ENCODE results near the gene APLP2.

The APLP2 gene

GRCh38 chr11:130031056-130031455 lies 38.6 kb upstream of the APLP2 start:
- no peaks in the 10 kb centered on the region for H3K36me3 ChIP-seq (ENCODE audit: insufficient read depth, insufficient read length, low read length)
- H3K4me3 ChIP-seq (ENCODE audit: insufficient read length, low read depth): no peak overlapping the region
- DNase-seq (ENCODE audit: low read depth, low spot score): no peak
- H3K9me3 ChIP-seq (ENCODE audit: insufficient read depth, low read length): no peaks in the 10 kb centered on the region
- H3K4me1 ChIP-seq (ENCODE audit: insufficient read depth, insufficient read length): no peaks in the 10 kb centered on the region
- no peaks in the 10 kb centered on the region for H3K27me3 ChIP-seq (ENCODE audit: insufficient read depth, insufficient read length)
- no peak overlapping the region for H3K9ac ChIP-seq (ENCODE audit: insufficient read length, low read depth)
- TF ChIP-seq SUZ12 (IDR thresholded peaks at IDR 0.05; ENCODE audit: extremely low read depth, insufficient read depth, insufficient read length): no peak
- no peak for TF ChIP-seq ZNF274 (IDR thresholded peaks at IDR 0.05; ENCODE audit: low read depth, low read length)
- no peak for TF ChIP-seq YY1 (IDR thresholded peaks at IDR 0.05; ENCODE audit: insufficient read depth, insufficient read length)

- TF ChIP-seq ZNF274 (IDR thresholded peaks at IDR 0.05; ENCODE audit: low read depth, low read length) (no peak), YY1 (IDR thresholded peaks at IDR 0.05; ENCODE audit: insufficient read depth, insufficient read length) (no peak), SUZ12 (IDR thresholded peaks at IDR 0.05; ENCODE audit: extremely low read depth, insufficient read depth, insufficient read length) (no peak)
- H3K4me1 ChIP-seq (ENCODE audit: insufficient read depth, insufficient read length): no peaks in the 10 kb centered on the region
Observed at GRCh38 chr11:130031945-130032344, 37.7 kb upstream of the APLP2 start.

GRCh38 chr11:130032931-130033330 lies 36.8 kb upstream of the APLP2 start:
- Histone ChIP-seq H3K36me3 (ENCODE audit: insufficient read depth, insufficient read length, low read length) (no peaks in the 10 kb centered on the region), H3K27me3 (ENCODE audit: insufficient read depth, insufficient read length) (no peaks in the 10 kb centered on the region), H3K9me3 (ENCODE audit: insufficient read depth, low read length) (no peaks in the 10 kb centered on the region), H3K9ac (ENCODE audit: insufficient read length, low read depth) (no peak overlapping the region), H3K4me1 (ENCODE audit: insufficient read depth, insufficient read length) (no peaks in the 10 kb centered on the region), H3K4me3 (ENCODE audit: insufficient read length, low read depth) (no peak overlapping the region)
- DNase-seq (ENCODE audit: low read depth, low spot score): no peak
- TF ChIP-seq ZNF274 (IDR thresholded peaks at IDR 0.05; ENCODE audit: low read depth, low read length) (no peak), YY1 (IDR thresholded peaks at IDR 0.05; ENCODE audit: insufficient read depth, insufficient read length) (no peak), SUZ12 (IDR thresholded peaks at IDR 0.05; ENCODE audit: extremely low read depth, insufficient read depth, insufficient read length) (no peak)

More at GRCh38 chr11:130031945-130032344, 37.7 kb upstream of the APLP2 start:
- no peak overlapping the region for H3K4me3 ChIP-seq (ENCODE audit: insufficient read length, low read depth)
- H3K9me3 ChIP-seq (ENCODE audit: insufficient read depth, low read length): no peaks in the 10 kb centered on the region
- no peaks in the 10 kb centered on the region for H3K36me3 ChIP-seq (ENCODE audit: insufficient read depth, insufficient read length, low read length)
- H3K27me3 ChIP-seq (ENCODE audit: insufficient read depth, insufficient read length): no peaks in the 10 kb centered on the region
- H3K9ac ChIP-seq (ENCODE audit: insufficient read length, low read depth): no peak overlapping the region
- no peak for DNase-seq (ENCODE audit: low read depth, low spot score)

- no peaks in the 10 kb centered on the region for H3K27me3 ChIP-seq (ENCODE audit: insufficient read depth, insufficient read length)
- H3K9ac ChIP-seq (ENCODE audit: insufficient read length, low read depth): no peak overlapping the region
- no peaks in the 10 kb centered on the region for H3K36me3 ChIP-seq (ENCODE audit: insufficient read depth, insufficient read length, low read length)
- no peak overlapping the region for H3K4me3 ChIP-seq (ENCODE audit: insufficient read length, low read depth)
- no peaks in the 10 kb centered on the region for H3K4me1 ChIP-seq (ENCODE audit: insufficient read depth, insufficient read length)
- no peak for DNase-seq (ENCODE audit: low read depth, low spot score)
- H3K9me3 ChIP-seq (ENCODE audit: insufficient read depth, low read length): no peaks in the 10 kb centered on the region
- TF ChIP-seq SUZ12 (IDR thresholded peaks at IDR 0.05; ENCODE audit: extremely low read depth, insufficient read depth, insufficient read length): no peak
- no peak for TF ChIP-seq YY1 (IDR thresholded peaks at IDR 0.05; ENCODE audit: insufficient read depth, insufficient read length)
- TF ChIP-seq ZNF274 (IDR thresholded peaks at IDR 0.05; ENCODE audit: low read depth, low read length): no peak
Observed at GRCh38 chr11:130034236-130034635, 35.5 kb upstream of the APLP2 start.

- H3K36me3 ChIP-seq (ENCODE audit: insufficient read depth, insufficient read length, low read length): no peaks in the 10 kb centered on the region
- no peak for DNase-seq (ENCODE audit: low read depth, low spot score)
- H3K4me3 ChIP-seq (ENCODE audit: insufficient read length, low read depth): no peak overlapping the region
Observed at GRCh38 chr11:130037058-130037457, 32.6 kb upstream of the APLP2 start.

GRCh38 chr11:130037881-130038585 lies 31.7 kb upstream of the APLP2 start:
- Histone ChIP-seq H3K9ac (ENCODE audit: insufficient read length, low read depth) (no peak overlapping the region), H3K36me3 (ENCODE audit: insufficient read depth, insufficient read length, low read length) (no peaks in the 10 kb centered on the region), H3K27me3 (ENCODE audit: insufficient read depth, insufficient read length) (no peaks in the 10 kb centered on the region), H3K4me1 (ENCODE audit: insufficient read depth, insufficient read length) (no peaks in the 10 kb centered on the region), H3K4me3 (ENCODE audit: insufficient read length, low read depth) (no peak overlapping the region), H3K9me3 (ENCODE audit: insufficient read depth, low read length) (no peaks in the 10 kb centered on the region)
- DNase-seq (ENCODE audit: low read depth, low spot score): peak; percentile 22
- TF ChIP-seq ZNF274 (IDR thresholded peaks at IDR 0.05; ENCODE audit: low read depth, low read length): no peak
- TF ChIP-seq YY1 (IDR thresholded peaks at IDR 0.05; ENCODE audit: insufficient read depth, insufficient read length): no peak
- TF ChIP-seq SUZ12 (IDR thresholded peaks at IDR 0.05; ENCODE audit: extremely low read depth, insufficient read depth, insufficient read length): no peak

More at GRCh38 chr11:130037058-130037457, 32.6 kb upstream of the APLP2 start:
- Histone ChIP-seq H3K9ac (ENCODE audit: insufficient read length, low read depth) (no peak overlapping the region), H3K4me1 (ENCODE audit: insufficient read depth, insufficient read length) (no peaks in the 10 kb centered on the region), H3K9me3 (ENCODE audit: insufficient read depth, low read length) (no peaks in the 10 kb centered on the region), H3K27me3 (ENCODE audit: insufficient read depth, insufficient read length) (no peaks in the 10 kb centered on the region)
- TF ChIP-seq ZNF274 (IDR thresholded peaks at IDR 0.05; ENCODE audit: low read depth, low read length) (no peak), SUZ12 (IDR thresholded peaks at IDR 0.05; ENCODE audit: extremely low read depth, insufficient read depth, insufficient read length) (no peak), YY1 (IDR thresholded peaks at IDR 0.05; ENCODE audit: insufficient read depth, insufficient read length) (no peak)

- Histone ChIP-seq H3K9me3 (ENCODE audit: insufficient read depth, low read length) (no peaks in the 10 kb centered on the region; the same call in 1 of the 2 replicates), H3K27me3 (ENCODE audit: insufficient read depth, insufficient read length) (no peaks in the 10 kb centered on the region), H3K9ac (ENCODE audit: insufficient read length, low read depth) (no peak overlapping the region), H3K36me3 (ENCODE audit: insufficient read depth, insufficient read length, low read length) (no peaks in the 10 kb centered on the region), H3K4me1 (ENCODE audit: insufficient read depth, insufficient read length) (no peaks in the 10 kb centered on the region), H3K4me3 (ENCODE audit: insufficient read length, low read depth) (no peak overlapping the region)
- no peak for DNase-seq (ENCODE audit: low read depth, low spot score)
- TF ChIP-seq YY1 (IDR thresholded peaks at IDR 0.05; ENCODE audit: insufficient read depth, insufficient read length): no peak
- no peak for TF ChIP-seq ZNF274 (IDR thresholded peaks at IDR 0.05; ENCODE audit: low read depth, low read length)
- TF ChIP-seq SUZ12 (IDR thresholded peaks at IDR 0.05; ENCODE audit: extremely low read depth, insufficient read depth, insufficient read length): no peak
Observed at GRCh38 chr11:130040281-130040940, 29.3 kb upstream of the APLP2 start.
